ENCODE measurements around the gene AOC1.

GRCh38 chr7:150903606-150904005 lies 51.3 kb downstream of the AOC1 start:
- TF ChIP-seq CTCF (IDR thresholded peaks at IDR 0.05), result no peak
- TF ChIP-seq POLR2A (IDR thresholded peaks at IDR 0.05), result no peak
- no peak for TF ChIP-seq EP300 (IDR thresholded peaks at IDR 0.05)
